ENCODE data around the gene IPO8.
"Not testable (repeated sequence)": the region's sequence is repeated elsewhere in the genome, so short reads cannot be mapped to it uniquely, and the experiment has no call there.

- TF ChIP-seq, protein P1, sequence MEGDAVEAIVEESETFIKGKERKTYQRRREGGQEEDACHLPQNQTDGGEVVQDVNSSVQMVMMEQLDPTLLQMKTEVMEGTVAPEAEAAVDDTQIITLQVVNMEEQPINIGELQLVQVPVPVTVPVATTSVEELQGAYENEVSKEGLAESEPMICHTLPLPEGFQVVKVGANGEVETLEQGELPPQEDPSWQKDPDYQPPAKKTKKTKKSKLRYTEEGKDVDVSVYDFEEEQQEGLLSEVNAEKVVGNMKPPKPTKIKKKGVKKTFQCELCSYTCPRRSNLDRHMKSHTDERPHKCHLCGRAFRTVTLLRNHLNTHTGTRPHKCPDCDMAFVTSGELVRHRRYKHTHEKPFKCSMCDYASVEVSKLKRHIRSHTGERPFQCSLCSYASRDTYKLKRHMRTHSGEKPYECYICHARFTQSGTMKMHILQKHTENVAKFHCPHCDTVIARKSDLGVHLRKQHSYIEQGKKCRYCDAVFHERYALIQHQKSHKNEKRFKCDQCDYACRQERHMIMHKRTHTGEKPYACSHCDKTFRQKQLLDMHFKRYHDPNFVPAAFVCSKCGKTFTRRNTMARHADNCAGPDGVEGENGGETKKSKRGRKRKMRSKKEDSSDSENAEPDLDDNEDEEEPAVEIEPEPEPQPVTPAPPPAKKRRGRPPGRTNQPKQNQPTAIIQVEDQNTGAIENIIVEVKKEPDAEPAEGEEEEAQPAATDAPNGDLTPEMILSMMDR (IDR thresholded peaks at IDR 0.05), result not testable (repeated sequence)
- TF ChIP-seq POLR2A (IDR thresholded peaks at IDR 0.05), result not testable (repeated sequence)
These were observed 107.1 kb downstream of the IPO8 start for GRCh38 chr12:30588572-30588971.

All from adrenal gland (tissue), 5 donors.